HepG2 (cell line): ENCODE measurements around the gene RARA. TPM values are rescaled to one million over a fixed set of nuclear protein-coding genes. Genes with fewer than 3 reads are reported as not detected.

Source experiments
- ATM ChIP-seq: fragments of 450-650 bp; IDR thresholded peaks from 2 replicates; pipeline ENCODE4 v1.7.1; 2017; ENCODE audit warnings: mild to moderate bottlenecking, borderline replicate concordance
- CBFB ChIP-seq: sonication (generic); formaldehyde crosslinking; IDR thresholded peaks from 2 replicates; pipeline ENCODE4 v1.4.0; 2020; ENCODE audit warnings: missing genetic modification reagents
- HNF4A ChIP-seq: sonication (generic); formaldehyde crosslinking; IDR thresholded peaks from 2 replicates; pipeline ENCODE4 v1.4.0; 2020; ENCODE audit warnings: missing genetic modification reagents
- MTF1 ChIP-seq: sonication (generic); formaldehyde crosslinking; IDR thresholded peaks from 2 replicates; pipeline ENCODE4 v1.5.0; 2020; ENCODE audit warnings: missing genetic modification reagents
- MZF1 ChIP-seq: sonication (generic); formaldehyde crosslinking; IDR thresholded peaks from 2 replicates; pipeline ENCODE4 v1.8.1; 2023; ENCODE audit warnings: mild to moderate bottlenecking, missing genetic modification reagents, borderline replicate concordance
- PCBP2 ChIP-seq: fragments of 200-400 bp; formaldehyde crosslinking; optimal IDR thresholded peaks from 2 replicates; pipeline ENCODE3; 2018; ENCODE audit warnings: low read length, low read depth; ENCODE audit not compliant: poor library complexity, severe bottlenecking
- RELA ChIP-seq: sonication (generic); formaldehyde crosslinking; IDR thresholded peaks from 2 replicates; pipeline ENCODE4 v1.4.0; 2020; ENCODE audit warnings: missing genetic modification reagents
- SIN3A ChIP-seq: IDR thresholded peaks from 2 replicates; pipeline ENCODE4 v1.6.1; 2011; ENCODE audit warnings: low read depth, mild to moderate bottlenecking, control low read depth, low read length, borderline replicate concordance
- SMAD3 ChIP-seq: sonication (generic); formaldehyde crosslinking; IDR thresholded peaks from 2 replicates; pipeline ENCODE4 v1.4.0; 2020; ENCODE audit warnings: missing genetic modification reagents
- SMC3 ChIP-seq: IDR thresholded peaks from 2 replicates; pipeline ENCODE4 v1.6.1; 2011; ENCODE audit warnings: low read length, improper control_type of control experiment
- U2AF1 ChIP-seq: fragments of 200-400 bp; formaldehyde crosslinking; optimal IDR thresholded peaks from 2 replicates; pipeline ENCODE3; 2017; ENCODE audit warnings: mild to moderate bottlenecking, low read depth, low read length
- ZNF10 ChIP-seq: sonication (generic); formaldehyde crosslinking; IDR thresholded peaks from 2 replicates; pipeline ENCODE4 v1.4.0; 2020; ENCODE audit warnings: mild to moderate bottlenecking, low read depth, missing genetic modification reagents, borderline replicate concordance
- ZNF207 ChIP-seq: fragments of 450-650 bp; IDR thresholded peaks from 2 replicates; pipeline ENCODE4 v1.6.1; 2016; ENCODE audit warnings: antibody characterized with exemption, borderline replicate concordance
- ZNF282 ChIP-seq: fragments of 450-650 bp; IDR thresholded peaks from 2 replicates; pipeline ENCODE4 v1.6.1; 2018; ENCODE audit not compliant: partially characterized antibody
- ZNF333 ChIP-seq: sonication (generic); formaldehyde crosslinking; IDR thresholded peaks from 2 replicates; pipeline ENCODE4 v1.4.0; 2020; ENCODE audit warnings: mild to moderate bottlenecking, missing genetic modification reagents, borderline replicate concordance
- ZNF350 ChIP-seq: sonication (generic); formaldehyde crosslinking; IDR thresholded peaks from 2 replicates; pipeline ENCODE4 v1.4.0; 2020; ENCODE audit warnings: mild to moderate bottlenecking, low read depth, missing genetic modification reagents, borderline replicate concordance
- ZNF790 ChIP-seq: sonication (generic); formaldehyde crosslinking; IDR thresholded peaks from 2 replicates; pipeline ENCODE4 v1.8.0; 2022; ENCODE audit warnings: missing genetic modification reagents, mild to moderate bottlenecking, borderline replicate concordance
- ZSCAN29 ChIP-seq: sonication (generic); formaldehyde crosslinking; conservative IDR thresholded peaks from 2 replicates; pipeline ENCODE4 v1.4.0; 2020; ENCODE audit warnings: mild to moderate bottlenecking, missing genetic modification reagents
- polyA plus RNA-seq, 8 experiments: library from polyadenylated mRNA; depleted of rRNA in 3 of 8; stranded (reverse) in 7 of 8; unstranded in 1 of 8; fragments of >200 nt; fragmentation: Illumina TruSeq in 4 of 8; extraction: Trizol in 4 of 8; gene quantifications; 2 replicates each; pipeline versions ENCODE4 v1.2.1 to v1.2.3, GENCODE V29; 2011 to 2016; ENCODE audit warnings: low read depth in 4 of 8, missing spikeins in 1 of 8, mixed read lengths in 1 of 8; ENCODE audit not compliant: insufficient read depth in 1 of 8
- total RNA-seq, 5 experiments: library from RNA; depleted of rRNA; stranded (reverse); fragments of >200 nt; fragmentation: Illumina TruSeq; extraction: Trizol; gene quantifications; 2 replicates each; pipeline ENCODE4 v1.2.3, GENCODE V29; 2016; ENCODE audit warnings: low read depth in 1 of 5
- TF ChIP-seq, protein P1 (sequence below): sonication (generic); formaldehyde crosslinking; IDR thresholded peaks from 2 replicates; pipeline ENCODE4 v1.4.0; 2020; ENCODE audit warnings: low read depth, mild to moderate bottlenecking, missing genetic modification reagents
- TF ChIP-seq, protein P2 (sequence below): sonication (generic); formaldehyde crosslinking; IDR thresholded peaks from 2 replicates; pipeline ENCODE4 v1.5.1; 2020; ENCODE audit warnings: missing genetic modification reagents, mild to moderate bottlenecking, borderline replicate concordance
- TF ChIP-seq, protein P3 (sequence below): sonication (generic); formaldehyde crosslinking; IDR thresholded peaks from 2 replicates; pipeline ENCODE4 v1.4.0; 2020; ENCODE audit warnings: mild to moderate bottlenecking, missing genetic modification reagents
- TF ChIP-seq, protein P4 (sequence below): sonication (generic); formaldehyde crosslinking; IDR thresholded peaks from 2 replicates; pipeline ENCODE4 v1.4.0; 2020; ENCODE audit warnings: mild to moderate bottlenecking, missing genetic modification reagents
- TF ChIP-seq, protein P5 (sequence below): IDR thresholded peaks from 2 replicates; pipeline ENCODE4 v1.6.1; 2016

Gene RARA
- total and polyA plus RNA-seq, 2 of the 13 experiments (the other 11 are each of a cell fraction or from before 2014, with no cell fraction given) = 6.4 to 8.6 TPM

DNA sequence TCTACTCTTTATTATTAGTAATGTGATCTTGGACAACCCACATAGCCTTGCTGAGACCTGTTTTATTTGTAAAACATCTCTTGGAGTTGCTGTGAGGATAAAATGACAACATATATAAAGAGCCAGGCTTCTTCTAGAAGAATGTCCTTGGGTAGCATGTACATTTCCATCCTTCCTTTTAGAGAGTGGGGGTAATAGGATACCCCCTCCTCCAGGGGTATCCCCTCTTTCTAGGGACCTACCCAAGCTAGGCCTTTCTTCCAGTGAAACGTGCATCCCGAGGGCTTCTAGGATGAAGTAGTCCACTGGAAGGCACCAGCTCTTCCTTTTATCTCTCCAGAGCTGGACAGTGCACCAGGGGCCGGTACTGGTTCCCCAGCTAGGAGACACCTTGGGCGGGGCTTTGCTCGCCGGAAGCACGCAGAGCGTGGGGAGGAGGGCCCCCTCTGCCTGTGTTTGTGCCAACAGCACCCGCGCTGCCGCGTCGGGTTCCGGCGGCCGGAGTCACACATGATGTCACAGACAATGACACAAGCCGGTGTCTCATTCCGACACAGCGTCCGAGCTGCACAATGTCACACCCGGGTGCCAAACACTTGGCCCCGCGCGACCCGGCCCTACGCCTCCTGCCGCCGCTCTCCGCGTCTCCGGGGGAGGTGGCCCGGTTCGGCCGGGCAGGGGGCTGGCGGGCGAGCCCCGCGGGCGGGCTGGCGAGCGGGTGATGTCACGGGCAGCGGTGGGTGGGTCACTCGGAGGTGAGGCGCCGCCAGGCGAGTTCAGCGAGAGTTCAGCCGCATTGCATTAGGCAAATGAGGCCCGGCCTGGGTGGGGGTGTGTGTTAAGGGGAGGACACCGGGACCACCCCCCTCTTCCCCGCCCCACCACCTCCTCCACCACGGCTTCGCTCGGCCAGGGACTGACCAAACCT lies 32.2 kb downstream of the RARA start (continued):
- peak; percentile 48; the same call in 1 of the 2 replicates for TF ChIP-seq CBFB (CRISPR knock-in tag)
- TF ChIP-seq MZF1 (CRISPR knock-in tag) = no peak
- TF ChIP-seq ZNF207 = no peak
- TF ChIP-seq ATM = no peak
- peak; percentile 38; the same call in 1 of the 2 replicates for TF ChIP-seq ZNF350 (CRISPR knock-in tag)
- TF ChIP-seq, protein P1, sequence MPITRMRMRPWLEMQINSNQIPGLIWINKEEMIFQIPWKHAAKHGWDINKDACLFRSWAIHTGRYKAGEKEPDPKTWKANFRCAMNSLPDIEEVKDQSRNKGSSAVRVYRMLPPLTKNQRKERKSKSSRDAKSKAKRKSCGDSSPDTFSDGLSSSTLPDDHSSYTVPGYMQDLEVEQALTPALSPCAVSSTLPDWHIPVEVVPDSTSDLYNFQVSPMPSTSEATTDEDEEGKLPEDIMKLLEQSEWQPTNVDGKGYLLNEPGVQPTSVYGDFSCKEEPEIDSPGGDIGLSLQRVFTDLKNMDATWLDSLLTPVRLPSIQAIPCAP (CRISPR knock-in tag) = no peak
- no peak for TF ChIP-seq U2AF1
- TF ChIP-seq RELA = no peak; the same call in 1 of the 2 replicates
- TF ChIP-seq, protein P2, sequence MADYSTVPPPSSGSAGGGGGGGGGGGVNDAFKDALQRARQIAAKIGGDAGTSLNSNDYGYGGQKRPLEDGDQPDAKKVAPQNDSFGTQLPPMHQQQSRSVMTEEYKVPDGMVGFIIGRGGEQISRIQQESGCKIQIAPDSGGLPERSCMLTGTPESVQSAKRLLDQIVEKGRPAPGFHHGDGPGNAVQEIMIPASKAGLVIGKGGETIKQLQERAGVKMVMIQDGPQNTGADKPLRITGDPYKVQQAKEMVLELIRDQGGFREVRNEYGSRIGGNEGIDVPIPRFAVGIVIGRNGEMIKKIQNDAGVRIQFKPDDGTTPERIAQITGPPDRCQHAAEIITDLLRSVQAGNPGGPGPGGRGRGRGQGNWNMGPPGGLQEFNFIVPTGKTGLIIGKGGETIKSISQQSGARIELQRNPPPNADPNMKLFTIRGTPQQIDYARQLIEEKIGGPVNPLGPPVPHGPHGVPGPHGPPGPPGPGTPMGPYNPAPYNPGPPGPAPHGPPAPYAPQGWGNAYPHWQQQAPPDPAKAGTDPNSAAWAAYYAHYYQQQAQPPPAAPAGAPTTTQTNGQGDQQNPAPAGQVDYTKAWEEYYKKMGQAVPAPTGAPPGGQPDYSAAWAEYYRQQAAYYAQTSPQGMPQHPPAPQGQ (CRISPR knock-in tag) = no peak
- TF ChIP-seq ZNF333 (CRISPR knock-in tag) = peak; percentile 53; the same call in 1 of the 2 replicates
- TF ChIP-seq PCBP2 = no peak
- TF ChIP-seq, protein P3, sequence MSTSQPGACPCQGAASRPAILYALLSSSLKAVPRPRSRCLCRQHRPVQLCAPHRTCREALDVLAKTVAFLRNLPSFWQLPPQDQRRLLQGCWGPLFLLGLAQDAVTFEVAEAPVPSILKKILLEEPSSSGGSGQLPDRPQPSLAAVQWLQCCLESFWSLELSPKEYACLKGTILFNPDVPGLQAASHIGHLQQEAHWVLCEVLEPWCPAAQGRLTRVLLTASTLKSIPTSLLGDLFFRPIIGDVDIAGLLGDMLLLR (CRISPR knock-in tag) = peak; percentile 93
- TF ChIP-seq SMAD3 = peak; percentile 55; the same call in 1 of the 2 replicates
- no peak; the same call in 1 of the 2 replicates for TF ChIP-seq HNF4A (CRISPR knock-in tag)
- TF ChIP-seq ZNF10 (CRISPR knock-in tag) = no peak
- TF ChIP-seq, protein P4, sequence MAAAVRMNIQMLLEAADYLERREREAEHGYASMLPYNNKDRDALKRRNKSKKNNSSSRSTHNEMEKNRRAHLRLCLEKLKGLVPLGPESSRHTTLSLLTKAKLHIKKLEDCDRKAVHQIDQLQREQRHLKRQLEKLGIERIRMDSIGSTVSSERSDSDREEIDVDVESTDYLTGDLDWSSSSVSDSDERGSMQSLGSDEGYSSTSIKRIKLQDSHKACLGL (CRISPR knock-in tag) = peak; percentile 58; the same call in 1 of the 2 replicates
- no peak for TF ChIP-seq MTF1
- peak; percentile 63; the same call in 1 of the 2 replicates for TF ChIP-seq ZSCAN29 (CRISPR knock-in tag)
- no peak for TF ChIP-seq ZNF282
- peak; percentile 34; the same call in 1 of the 2 replicates for TF ChIP-seq SIN3A
- no peak for TF ChIP-seq SMC3
- TF ChIP-seq, protein P5, sequence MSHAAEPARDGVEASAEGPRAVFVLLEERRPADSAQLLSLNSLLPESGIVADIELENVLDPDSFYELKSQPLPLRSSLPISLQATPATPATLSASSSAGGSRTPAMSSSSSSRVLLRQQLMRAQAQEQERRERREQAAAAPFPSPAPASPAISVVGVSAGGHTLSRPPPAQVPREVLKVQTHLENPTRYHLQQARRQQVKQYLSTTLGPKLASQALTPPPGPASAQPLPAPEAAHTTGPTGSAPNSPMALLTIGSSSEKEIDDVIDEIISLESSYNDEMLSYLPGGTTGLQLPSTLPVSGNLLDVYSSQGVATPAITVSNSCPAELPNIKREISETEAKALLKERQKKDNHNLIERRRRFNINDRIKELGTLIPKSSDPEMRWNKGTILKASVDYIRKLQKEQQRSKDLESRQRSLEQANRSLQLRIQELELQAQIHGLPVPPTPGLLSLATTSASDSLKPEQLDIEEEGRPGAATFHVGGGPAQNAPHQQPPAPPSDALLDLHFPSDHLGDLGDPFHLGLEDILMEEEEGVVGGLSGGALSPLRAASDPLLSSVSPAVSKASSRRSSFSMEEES (CRISPR knock-in tag) = peak; percentile 60
- peak; percentile 30; the same call in 1 of the 2 replicates for TF ChIP-seq ZNF790 (CRISPR knock-in tag)
